Cardiac fibroblast (primary cell): ENCODE results near the gene PNMA1.
A peak's percentile ranks its signal among the peaks of the same experiment; 100 is the strongest.

ENCODE experiments used
- DNase-seq, 2 donors: peaks; one replicate each; pipeline versions ENCODE4 v3.0.0 to v3.0.0-alpha.2; 2010; ENCODE audit warnings: low read depth in 2 of 2
- H3K4me3 ChIP-seq, 2 donors: replicated peaks in 1 of 2; 1 replicate in 1 of 2; 2 replicates in 1 of 2; pipeline ENCODE4 v1.5.1; 2011; ENCODE audit warnings: low read depth in 2 of 2, low read length in 2 of 2, mild to moderate bottlenecking in 2 of 2, moderate library complexity in 1 of 2
- CTCF ChIP-seq: IDR thresholded peaks from one replicate; pipeline ENCODE4 v1.5.1; 2011; ENCODE audit warnings: low read depth, mild to moderate bottlenecking, low read length, inconsistent platforms

The PNMA1 gene

GRCh38 chr14:73666583-73666982 is 47.6 kb downstream of the PNMA1 start:
- no peak for TF ChIP-seq CTCF
- DNase-seq = no peak
- no peak overlapping the region for H3K4me3 ChIP-seq

GRCh38 chr14:73665130-73665529 is 49.1 kb downstream of the PNMA1 start:
- no peak for TF ChIP-seq CTCF
- no peak for DNase-seq
- H3K4me3 ChIP-seq = no peak overlapping the region

- no peak for DNase-seq
- H3K4me3 ChIP-seq = no peak overlapping the region
- TF ChIP-seq CTCF = no peak
Observed at GRCh38 chr14:73663548-73664212, 50.5 kb downstream of the PNMA1 start.

GRCh38 chr14:73662487-73662943 is 51.7 kb downstream of the PNMA1 start:
- no peak overlapping the region for H3K4me3 ChIP-seq
- TF ChIP-seq CTCF = peak; percentile 60
- peak; percentile 87 to 94 for DNase-seq

- no peak overlapping the region for H3K4me3 ChIP-seq
- peak in 1 of 2 donors; percentile 28 for DNase-seq
- TF ChIP-seq CTCF = no peak
Observed at GRCh38 chr14:73661872-73662271, 52.3 kb downstream of the PNMA1 start.
